Measurements from ENCODE around the gene ZNF280B. TPM values are rescaled to one million over a fixed set of nuclear protein-coding genes. Genes with fewer than 3 reads are reported as not detected.
"Not testable (repeated sequence)": the region's sequence is repeated elsewhere in the genome, so short reads cannot be mapped to it uniquely, and the experiment has no call there.

Gene ZNF280B
- total RNA-seq, 1 experiment from 2014 or later = 5.5 TPM

DNA sequence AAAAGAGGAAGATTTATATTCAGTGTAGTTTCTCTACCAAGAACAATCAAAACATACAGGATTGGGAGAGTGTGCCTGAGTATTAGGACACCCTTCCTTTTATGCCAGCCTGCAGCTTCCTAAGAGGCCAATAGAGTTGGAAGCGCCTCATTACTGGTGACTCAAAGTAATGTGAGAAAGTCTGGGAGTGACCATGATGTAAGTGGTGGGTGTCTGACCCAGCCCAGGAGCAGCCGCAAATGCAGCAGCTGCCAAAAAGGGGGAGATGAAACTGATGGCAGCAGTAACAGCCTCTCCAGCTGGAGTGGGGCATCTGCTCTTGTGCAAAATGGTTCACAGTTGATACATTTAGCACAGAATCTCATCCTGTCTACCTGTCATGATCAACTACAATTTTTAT lies 62.0 kb downstream of the ZNF280B start:
- H3K4me3 ChIP-seq (replicated peaks in 1 of 2; ENCODE audit: low read depth in 1 of 2, low read length in 2 of 2) = no peak overlapping the region
- TF ChIP-seq ATF3 (IDR thresholded peaks at IDR 0.05) (no peak), EZH2 (IDR thresholded peaks at IDR 0.05) (no peak), SRF (IDR thresholded peaks at IDR 0.05; ENCODE audit: low read depth) (no peak), ZNF274 (IDR thresholded peaks at IDR 0.05; ENCODE audit: low read depth, low read length) (no peak)
- no peaks in the 10 kb centered on the region for H3K79me2 ChIP-seq (ENCODE audit: insufficient read depth, low read length)
- no peaks in the 10 kb centered on the region for H3K36me3 ChIP-seq (ENCODE audit: control insufficient read depth in 1 of 2, insufficient read depth in 2 of 2, low read length in 2 of 2)
- no peak overlapping the region for H3K9ac ChIP-seq (ENCODE audit: low read length)
- no peaks in the 10 kb centered on the region for H3K4me1 ChIP-seq (ENCODE audit: control insufficient read depth in 1 of 2, insufficient read depth in 2 of 2, low read length in 2 of 2)
- ChIA-PET CTCF (no interaction called here), RAD21 (ENCODE audit: low non-redundant PET in 1 of 2, low total read pairs in 2 of 2, uncharacterized antibody in 2 of 2, unreplicated experiment in 2 of 2) (no interaction called here), POLR2A (no interaction called here)
- no peak overlapping the region for H3K4me2 ChIP-seq (ENCODE audit: low read length)
- no peaks in the 10 kb centered on the region for H3K9me2 ChIP-seq (ENCODE audit: insufficient read depth)
- intact Hi-C loops (cut with micrococcal nuclease) = no loop called here
- H2AFZ ChIP-seq (ENCODE audit: low read depth, low read length, poor library complexity, severe bottlenecking) = no peak overlapping the region
- no TSS peak for BruUV-seq (replicated peaks)
- ATAC-seq (no peak), DNase-seq (ENCODE audit: low read depth, low spot score) (no peak)
- H3K9me3 ChIP-seq (ENCODE audit: control insufficient read depth in 1 of 2, insufficient read depth in 1 of 2, low read depth in 1 of 2, low read length in 2 of 2) = no peaks in the 10 kb centered on the region
- peaks cover 27% of the 10 kb centered on the region; the same call in 1 of the 2 replicates for H3K27me3 ChIP-seq (ENCODE audit: insufficient read depth, low read length)
- no peak overlapping the region for H3K27ac ChIP-seq (ENCODE audit: low read depth, low read length)
- no peaks in the 10 kb centered on the region for H4K20me1 ChIP-seq (ENCODE audit: insufficient read depth)

- H4K20me1 ChIP-seq (ENCODE audit: insufficient read depth); H3K4me3 ChIP-seq (replicated peaks in 1 of 2; ENCODE audit: low read depth in 1 of 2, low read length in 2 of 2); H3K79me2 ChIP-seq (ENCODE audit: insufficient read depth, low read length); POLR2A ChIA-PET; BruUV-seq (replicated peaks); DNase-seq (ENCODE audit: low read depth, low spot score); H2AFZ ChIP-seq (ENCODE audit: low read depth, low read length, poor library complexity, severe bottlenecking); H3K27ac ChIP-seq (ENCODE audit: low read depth, low read length); RAD21 ChIA-PET (ENCODE audit: low non-redundant PET in 1 of 2, low total read pairs in 2 of 2, uncharacterized antibody in 2 of 2, unreplicated experiment in 2 of 2); H3K9ac ChIP-seq (ENCODE audit: low read length); H3K4me2 ChIP-seq (ENCODE audit: low read length); H3K36me3 ChIP-seq (ENCODE audit: control insufficient read depth in 1 of 2, insufficient read depth in 2 of 2, low read length in 2 of 2); intact Hi-C loops (cut with micrococcal nuclease); H3K4me1 ChIP-seq (ENCODE audit: control insufficient read depth in 1 of 2, insufficient read depth in 2 of 2, low read length in 2 of 2); H3K9me3 ChIP-seq (ENCODE audit: control insufficient read depth in 1 of 2, insufficient read depth in 1 of 2, low read depth in 1 of 2, low read length in 2 of 2); CTCF ChIA-PET; ATAC-seq; H3K9me2 ChIP-seq (ENCODE audit: insufficient read depth): not testable (repeated sequence)
- peaks cover 38% of the 10 kb centered on the region; the same call in 1 of the 2 replicates for H3K27me3 ChIP-seq (ENCODE audit: insufficient read depth, low read length)
Measured at GRCh38 chr22:22444007-22444589, 64.4 kb downstream of the ZNF280B start.

Measured in HCT116 (cell line).